Epithelial cell of proximal tubule (primary cell): ENCODE measurements around the gene CRIP2. TPM values are rescaled to one million over a fixed set of nuclear protein-coding genes. Genes with fewer than 3 reads are reported as not detected.

Experiments
- DNase-seq: peaks from one replicate; pipeline ENCODE4 v3.0.0-alpha.2; 2011; ENCODE audit warnings: low read depth
- H3K4me3 ChIP-seq: 2 replicates; pipeline ENCODE4 v1.5.1; 2011; ENCODE audit warnings: low read depth, mild to moderate bottlenecking, low read length
- CTCF ChIP-seq: conservative IDR thresholded peaks from 2 replicates; pipeline ENCODE4 v1.5.1; 2012; ENCODE audit warnings: low read depth, mild to moderate bottlenecking, low read length
- total RNA-seq: library from RNA; depleted of rRNA; stranded (reverse); fragments of >200 nt; gene quantifications from 2 replicates; pipeline ENCODE4 v1.2.3, GENCODE V29; 2015

The CRIP2 gene
- total RNA-seq, 1 donor from 2014 or later = 121 TPM

GRCh38 chr14:105442834-105443233 lies 31.8 kb upstream of the CRIP2 start:
- DNase-seq = no peak

GRCh38 chr14:105444859-105445258 lies 29.8 kb upstream of the CRIP2 start:
- no peak for DNase-seq
- H3K4me3 ChIP-seq = no peak overlapping the region
- no peak for TF ChIP-seq CTCF

More at GRCh38 chr14:105442834-105443233, 31.8 kb upstream of the CRIP2 start:
- no peak overlapping the region for H3K4me3 ChIP-seq
- no peak for TF ChIP-seq CTCF

GRCh38 chr14:105445290-105445689 lies 29.3 kb upstream of the CRIP2 start:
- DNase-seq = no peak
- no peak for TF ChIP-seq CTCF

GRCh38 chr14:105445901-105446845 lies 28.4 kb upstream of the CRIP2 start:
- no peak for DNase-seq
- no peak for TF ChIP-seq CTCF
- no peak overlapping the region for H3K4me3 ChIP-seq

More at GRCh38 chr14:105445290-105445689, 29.3 kb upstream of the CRIP2 start:
- H3K4me3 ChIP-seq = no peak overlapping the region

- no peak for DNase-seq
- no peak for TF ChIP-seq CTCF
- no peak overlapping the region for H3K4me3 ChIP-seq
These were observed 27.6 kb upstream of the CRIP2 start for GRCh38 chr14:105446971-105447370.

GRCh38 chr14:105447651-105448640 lies 26.7 kb upstream of the CRIP2 start:
- no peak for TF ChIP-seq CTCF
- H3K4me3 ChIP-seq = no peak overlapping the region
- no peak for DNase-seq
